Uterus (tissue), 2 donors: ENCODE results near the gene DDX23.

Source experiments
- POLR2A ChIP-seq, 2 donors: fragments of 450-650 bp; IDR thresholded peaks; one replicate each; pipeline ENCODE4 v1.6.1; 2016; ENCODE audit warnings: antibody characterized with exemption in 2 of 2, mild to moderate bottlenecking in 1 of 2, moderate library complexity in 1 of 2
- TF ChIP-seq, protein P1 (sequence below), 4 experiments: fragments of 200-600 bp in 2 of 4; fragments of 450-650 bp in 2 of 4; sonication (generic) in 2 of 4; IDR thresholded peaks; one replicate each; pipeline ENCODE4 v1.5.1; 2016 to 2019; ENCODE audit warnings: antibody characterized with exemption in 4 of 4, mild to moderate bottlenecking in 2 of 4, moderate library complexity in 1 of 4

DNA sequence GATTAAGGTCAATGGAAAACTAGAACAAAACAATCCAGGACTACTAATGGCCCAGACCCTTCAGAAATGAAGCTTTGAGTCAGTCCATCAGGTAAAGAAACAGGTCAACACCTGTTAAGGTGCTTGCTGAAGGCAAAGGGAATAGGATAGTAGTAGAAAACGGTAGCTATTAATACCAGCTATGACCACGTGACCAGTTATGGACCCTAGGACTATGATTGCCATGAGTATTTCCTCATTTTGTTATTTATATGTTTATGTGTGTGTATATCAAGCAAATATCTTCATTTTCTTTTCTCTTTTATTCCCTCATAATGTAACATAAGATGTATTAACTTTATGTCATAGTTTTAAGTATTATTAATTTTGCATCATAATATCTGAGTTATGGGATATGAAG, 47.7 kb upstream of the DDX23 start:
- TF ChIP-seq, protein P1, sequence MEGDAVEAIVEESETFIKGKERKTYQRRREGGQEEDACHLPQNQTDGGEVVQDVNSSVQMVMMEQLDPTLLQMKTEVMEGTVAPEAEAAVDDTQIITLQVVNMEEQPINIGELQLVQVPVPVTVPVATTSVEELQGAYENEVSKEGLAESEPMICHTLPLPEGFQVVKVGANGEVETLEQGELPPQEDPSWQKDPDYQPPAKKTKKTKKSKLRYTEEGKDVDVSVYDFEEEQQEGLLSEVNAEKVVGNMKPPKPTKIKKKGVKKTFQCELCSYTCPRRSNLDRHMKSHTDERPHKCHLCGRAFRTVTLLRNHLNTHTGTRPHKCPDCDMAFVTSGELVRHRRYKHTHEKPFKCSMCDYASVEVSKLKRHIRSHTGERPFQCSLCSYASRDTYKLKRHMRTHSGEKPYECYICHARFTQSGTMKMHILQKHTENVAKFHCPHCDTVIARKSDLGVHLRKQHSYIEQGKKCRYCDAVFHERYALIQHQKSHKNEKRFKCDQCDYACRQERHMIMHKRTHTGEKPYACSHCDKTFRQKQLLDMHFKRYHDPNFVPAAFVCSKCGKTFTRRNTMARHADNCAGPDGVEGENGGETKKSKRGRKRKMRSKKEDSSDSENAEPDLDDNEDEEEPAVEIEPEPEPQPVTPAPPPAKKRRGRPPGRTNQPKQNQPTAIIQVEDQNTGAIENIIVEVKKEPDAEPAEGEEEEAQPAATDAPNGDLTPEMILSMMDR (IDR thresholded peaks at IDR 0.05): no peak
- TF ChIP-seq POLR2A (IDR thresholded peaks at IDR 0.05): no peak
